Caco-2 (cell line): ENCODE data around the gene LTBP1. TPM values are rescaled to one million over a fixed set of nuclear protein-coding genes. Genes with fewer than 3 reads are reported as not detected.
"Not testable (repeated sequence)": the region's sequence is repeated elsewhere in the genome, so short reads cannot be mapped to it uniquely, and the experiment has no call there.

Source experiments
- BruUV-seq: library from RNA; stranded (reverse); fragments of 400-500 nt; replicated peaks from 2 replicates; lab custom pipeline; 2021; lab: Mats Ljungman, UMichigan
- CTCF ChIA-PET: fragments of 300-600 bp; sonication (Branson Sonifier 250); formaldehyde crosslinking; loops from one replicate; lab custom pipeline; 2022; ENCODE audit warnings: antibody characterized with exemption; lab: Charles Lee
- POLR2A ChIA-PET: fragments of 300-600 bp; sonication (Branson Sonifier 250); formaldehyde crosslinking; loops from one replicate; lab custom pipeline; 2022; ENCODE audit warnings: antibody characterized with exemption; lab: Charles Lee
- DNase-seq, 2 experiments: peaks; one replicate each; pipeline versions ENCODE4 v3.0.0 to v3.0.0-alpha.2; 2020 to 2022
- H3K27me3 ChIP-seq: replicated peaks from 2 replicates; pipeline ENCODE4 v1.6.0; 2011; ENCODE audit warnings: low read length; ENCODE audit not compliant: control insufficient read depth, insufficient read depth
- H3K36me3 ChIP-seq: 2 replicates; pipeline ENCODE4 v1.5.1; 2011; ENCODE audit warnings: low read length; ENCODE audit not compliant: control insufficient read depth, insufficient read depth
- H3K4me1 ChIP-seq: fragments of 250-450 bp; sonication (Bioruptor Pico); 2 replicates; pipeline ENCODE4 v1.5.1; 2020; ENCODE audit warnings: mild to moderate bottlenecking
- H3K4me3 ChIP-seq: 2 replicates; pipeline ENCODE4 v1.5.1; 2011; ENCODE audit warnings: low read depth, mild to moderate bottlenecking, control low read depth, low read length
- H3K9me3 ChIP-seq: fragments of 250-450 bp; sonication (Bioruptor Pico); 2 replicates; pipeline ENCODE4 v1.5.1; 2020; ENCODE audit warnings: mild to moderate bottlenecking, moderate library complexity
- H3K27ac Mint-ChIP-seq: one replicate; pipeline ENCODE4 v1.8.0; 2022; ENCODE audit warnings: mixed read lengths; ENCODE audit not compliant: unreplicated experiment
- H3K27me3 Mint-ChIP-seq: one replicate; pipeline ENCODE4 v1.8.0; 2022; ENCODE audit warnings: mixed read lengths; ENCODE audit not compliant: insufficient read depth, unreplicated experiment
- H3K36me3 Mint-ChIP-seq: one replicate; pipeline ENCODE4 v1.8.0; 2022; ENCODE audit warnings: mild to moderate bottlenecking, mixed read lengths; ENCODE audit not compliant: insufficient read depth, unreplicated experiment
- H3K4me1 Mint-ChIP-seq: one replicate; pipeline ENCODE4 v1.8.0; 2022; ENCODE audit warnings: low read depth, mixed read lengths; ENCODE audit not compliant: unreplicated experiment
- H3K4me3 Mint-ChIP-seq: one replicate; pipeline ENCODE4 v1.8.0; 2022; ENCODE audit warnings: mild to moderate bottlenecking, moderate library complexity, mixed read lengths; ENCODE audit not compliant: unreplicated experiment
- H3K9me3 Mint-ChIP-seq: one replicate; pipeline ENCODE4 v1.8.0; 2022; ENCODE audit warnings: mixed read lengths; ENCODE audit not compliant: unreplicated experiment
- intact Hi-C: fragments of 100-400 bp; cut with micrococcal nuclease; formaldehyde crosslinking; loops from one replicate; pipeline ENCODE4 v1.10.0; 2022; ENCODE audit not compliant: unreplicated experiment
- total RNA-seq: library from RNA; stranded (reverse); gene quantifications from 2 replicates; pipeline ENCODE4 v1.2.3, GENCODE V29; 2022
- TF ChIP-seq, protein P1 (sequence below), 2 experiments: fragments of 200-600 bp in 1 of 2; IDR thresholded peaks; 1 replicate in 1 of 2; 2 replicates in 1 of 2; pipeline versions ENCODE4 v1.5.1 to v1.8.0; 2011 to 2022; ENCODE audit warnings: antibody characterized with exemption in 1 of 2, control low read depth in 1 of 2, inconsistent platforms in 1 of 2, low read depth in 1 of 2, low read length in 1 of 2, mild to moderate bottlenecking in 1 of 2, moderate library complexity in 1 of 2; ENCODE audit not compliant: insufficient read depth in 1 of 2, severe bottlenecking in 1 of 2, unreplicated experiment in 1 of 2

Gene LTBP1
- total RNA-seq, 1 experiment from 2014 or later: 64.2 TPM

DNA sequence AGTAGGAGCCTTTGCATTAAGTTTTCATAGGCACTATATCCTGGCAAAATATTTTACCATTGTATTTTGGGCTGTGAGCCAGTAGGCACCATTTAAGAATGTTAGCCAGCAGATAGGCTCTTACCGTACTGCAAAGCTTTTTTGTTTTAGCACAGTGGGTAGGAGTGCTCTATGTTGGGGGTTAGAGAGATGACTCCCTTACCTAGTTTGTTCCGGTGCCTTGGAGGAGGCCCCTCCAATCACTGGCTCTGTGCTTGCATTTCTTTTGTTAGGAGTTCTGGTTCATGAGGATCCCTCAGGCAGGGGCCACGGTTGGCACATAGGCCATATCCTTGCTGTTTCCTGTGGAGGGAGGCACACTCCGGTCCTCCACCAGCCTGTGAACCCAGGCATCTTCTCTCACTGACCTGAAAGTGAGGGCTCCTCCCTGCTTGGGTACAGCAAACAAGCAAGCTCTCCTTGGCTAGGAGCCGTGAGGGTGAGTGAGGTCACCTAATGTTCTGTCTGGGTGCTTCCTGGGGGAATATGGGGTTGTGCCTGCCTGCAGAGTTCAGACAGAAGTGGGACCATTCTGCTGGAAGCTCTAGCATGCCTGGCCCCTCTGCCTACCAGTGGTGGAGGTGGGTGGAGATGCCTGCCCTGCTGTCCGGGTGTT is 29.8 kb downstream of the LTBP1 start:
- H3K4me1 ChIP-seq: no peaks in the 10 kb centered on the region
- TF ChIP-seq, protein P1, sequence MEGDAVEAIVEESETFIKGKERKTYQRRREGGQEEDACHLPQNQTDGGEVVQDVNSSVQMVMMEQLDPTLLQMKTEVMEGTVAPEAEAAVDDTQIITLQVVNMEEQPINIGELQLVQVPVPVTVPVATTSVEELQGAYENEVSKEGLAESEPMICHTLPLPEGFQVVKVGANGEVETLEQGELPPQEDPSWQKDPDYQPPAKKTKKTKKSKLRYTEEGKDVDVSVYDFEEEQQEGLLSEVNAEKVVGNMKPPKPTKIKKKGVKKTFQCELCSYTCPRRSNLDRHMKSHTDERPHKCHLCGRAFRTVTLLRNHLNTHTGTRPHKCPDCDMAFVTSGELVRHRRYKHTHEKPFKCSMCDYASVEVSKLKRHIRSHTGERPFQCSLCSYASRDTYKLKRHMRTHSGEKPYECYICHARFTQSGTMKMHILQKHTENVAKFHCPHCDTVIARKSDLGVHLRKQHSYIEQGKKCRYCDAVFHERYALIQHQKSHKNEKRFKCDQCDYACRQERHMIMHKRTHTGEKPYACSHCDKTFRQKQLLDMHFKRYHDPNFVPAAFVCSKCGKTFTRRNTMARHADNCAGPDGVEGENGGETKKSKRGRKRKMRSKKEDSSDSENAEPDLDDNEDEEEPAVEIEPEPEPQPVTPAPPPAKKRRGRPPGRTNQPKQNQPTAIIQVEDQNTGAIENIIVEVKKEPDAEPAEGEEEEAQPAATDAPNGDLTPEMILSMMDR (IDR thresholded peaks at IDR 0.05; ENCODE audit: insufficient read depth in 1 of 2, low read depth in 1 of 2, low read length in 1 of 2, severe bottlenecking in 1 of 2, unreplicated experiment in 1 of 2): no peak
- H3K27ac Mint-ChIP-seq: no peak overlapping the region
- no peaks in the 10 kb centered on the region for H3K36me3 Mint-ChIP-seq
- no peaks in the 10 kb centered on the region for H3K4me1 Mint-ChIP-seq
- H3K36me3 ChIP-seq: no peaks in the 10 kb centered on the region
- H3K4me3 Mint-ChIP-seq: no peak overlapping the region
- peaks cover 28% of the 10 kb centered on the region for H3K9me3 Mint-ChIP-seq
- no peaks in the 10 kb centered on the region for H3K27me3 Mint-ChIP-seq
- no TSS peak for BruUV-seq
- POLR2A ChIA-PET: no interaction called here
- no peaks in the 10 kb centered on the region for H3K27me3 ChIP-seq
- peaks cover 6% of the 10 kb centered on the region; the same call in 1 of the 2 replicates for H3K9me3 ChIP-seq
- intact Hi-C loops: no loop called here
- no peak overlapping the region for H3K4me3 ChIP-seq
- CTCF ChIA-PET: no interaction called here
- no peak for DNase-seq

DNA sequence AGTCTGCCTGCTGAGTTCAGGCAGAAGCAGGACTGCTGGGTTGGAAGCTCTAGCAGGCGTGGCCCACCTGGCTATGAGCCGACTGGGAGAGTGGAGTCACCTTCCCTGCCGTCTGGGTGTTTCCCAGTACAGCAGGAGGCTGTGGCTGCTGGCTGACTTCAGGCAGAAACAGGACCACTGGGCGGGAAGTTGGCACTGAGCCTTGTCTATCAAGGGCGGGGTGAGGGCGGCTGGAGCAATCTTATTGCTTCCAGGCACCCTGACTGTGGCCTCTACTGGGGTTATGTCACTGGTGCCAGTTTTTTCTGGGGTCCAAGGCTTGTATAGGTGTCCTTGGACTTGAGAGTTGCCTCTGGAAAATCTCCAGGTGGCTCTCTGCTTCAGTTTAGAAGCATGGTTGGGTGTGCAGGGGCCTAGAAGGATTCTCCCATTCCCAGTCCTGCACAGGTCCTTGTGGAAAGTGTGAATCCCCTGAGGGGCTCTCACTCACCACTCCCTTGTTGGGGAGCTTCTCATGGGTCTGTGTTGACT is 30.5 kb downstream of the LTBP1 start:
- Mint-ChIP-seq H3K9me3 (peaks cover 36% of the 10 kb centered on the region), H3K27me3 (no peaks in the 10 kb centered on the region), H3K4me3 (no peak overlapping the region), H3K27ac (no peak overlapping the region), H3K4me1 (no peaks in the 10 kb centered on the region), H3K36me3 (peaks cover 6% of the 10 kb centered on the region)
- no TSS peak for BruUV-seq
- no peak for DNase-seq
- intact Hi-C loops: no loop called here
- no peaks in the 10 kb centered on the region for H3K27me3 ChIP-seq
- CTCF ChIA-PET: no interaction called here
- no peak overlapping the region for H3K4me3 ChIP-seq
- POLR2A ChIA-PET: no interaction called here
- H3K36me3 ChIP-seq: no peaks in the 10 kb centered on the region
- no peaks in the 10 kb centered on the region for H3K4me1 ChIP-seq
- TF ChIP-seq, protein P1 (IDR thresholded peaks at IDR 0.05; ENCODE audit: insufficient read depth in 1 of 2, low read depth in 1 of 2, low read length in 1 of 2, severe bottlenecking in 1 of 2, unreplicated experiment in 1 of 2): no peak
- H3K9me3 ChIP-seq: peaks cover 6% of the 10 kb centered on the region; the same call in 1 of the 2 replicates

DNA sequence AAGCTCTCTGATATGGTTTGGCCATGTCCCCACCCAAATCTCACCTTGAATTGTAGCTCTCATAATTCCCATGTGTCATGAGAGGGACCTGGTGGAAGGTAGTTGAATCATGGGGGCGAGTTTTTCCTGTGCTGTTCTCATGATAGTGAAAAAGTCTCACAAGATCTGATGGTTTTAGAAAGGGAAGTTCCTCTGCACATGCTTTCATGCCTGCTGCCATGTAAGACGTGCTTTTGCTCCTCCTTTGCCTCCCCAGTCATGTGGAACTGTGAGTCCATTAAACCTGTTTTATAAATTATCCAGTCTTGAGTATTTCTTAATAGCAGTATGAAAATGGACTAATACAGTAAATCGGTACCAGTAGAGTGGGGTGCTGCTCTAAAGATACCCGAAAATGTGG is 34.9 kb downstream of the LTBP1 start:
- Mint-ChIP-seq H3K4me1 (peaks cover 6% of the 10 kb centered on the region), H3K36me3 (peaks cover 12% of the 10 kb centered on the region)
- intact Hi-C loops: no loop called here

DNA sequence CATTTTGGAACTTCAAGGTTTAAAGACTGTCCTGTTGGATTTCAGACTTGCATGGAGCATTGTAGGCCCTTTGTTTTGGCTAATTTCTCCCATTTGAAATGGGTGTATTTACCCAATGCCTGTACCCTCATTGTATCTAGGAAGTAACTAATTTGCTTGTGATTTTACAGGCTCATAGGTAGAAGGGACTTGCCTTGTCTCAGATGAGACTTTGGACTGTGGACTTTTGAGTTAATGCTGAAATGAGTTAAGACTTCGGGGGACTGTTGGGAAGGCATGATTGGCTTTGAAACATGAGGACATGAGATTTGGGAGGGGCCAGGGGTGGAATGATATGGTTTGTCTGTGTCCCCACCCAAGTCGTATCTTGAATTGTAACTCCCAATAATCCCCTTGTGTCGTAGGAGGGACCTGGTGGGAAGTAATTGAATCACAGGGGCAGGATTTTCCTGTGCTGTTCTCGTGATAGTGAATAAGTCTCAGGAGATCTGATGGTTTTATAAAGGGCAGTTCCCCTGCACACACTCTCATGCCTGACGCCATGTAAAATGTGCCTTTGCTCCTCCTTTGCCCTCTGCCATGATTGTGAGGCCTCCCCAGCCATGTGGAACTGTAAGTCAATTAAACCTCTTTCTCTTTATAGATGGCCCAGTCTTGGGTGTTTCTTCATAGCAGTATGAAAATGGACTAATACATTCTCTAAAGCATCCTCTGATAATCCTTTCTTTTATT is 36.6 kb downstream of the LTBP1 start:
- Mint-ChIP-seq H3K9me3 (peaks cover 22% of the 10 kb centered on the region), H3K36me3 (peaks cover 12% of the 10 kb centered on the region)
- H3K4me3 ChIP-seq, H3K9me3 ChIP-seq, intact Hi-C loops, DNase-seq, POLR2A ChIA-PET, H3K4me1 ChIP-seq, H3K27ac Mint-ChIP-seq, CTCF ChIA-PET, H3K27me3 Mint-ChIP-seq, H3K4me1 Mint-ChIP-seq, H3K4me3 Mint-ChIP-seq, H3K27me3 ChIP-seq, H3K36me3 ChIP-seq, BruUV-seq: not testable (repeated sequence)

More for the DNA sequence above, 34.9 kb downstream of the LTBP1 start:
- H3K27me3 ChIP-seq: no peaks in the 10 kb centered on the region
- no peaks in the 10 kb centered on the region for H3K36me3 ChIP-seq
- no peak for DNase-seq
- TF ChIP-seq, protein P1 (IDR thresholded peaks at IDR 0.05; ENCODE audit: insufficient read depth in 1 of 2, low read depth in 1 of 2, low read length in 1 of 2, severe bottlenecking in 1 of 2, unreplicated experiment in 1 of 2): no peak
- H3K4me3 ChIP-seq: no peak overlapping the region
- CTCF ChIA-PET: no interaction called here
- POLR2A ChIA-PET: no interaction called here
- Mint-ChIP-seq H3K4me3 (no peak overlapping the region), H3K27me3 (no peaks in the 10 kb centered on the region), H3K9me3 (peaks cover 22% of the 10 kb centered on the region), H3K27ac (no peak overlapping the region)
- H3K4me1 ChIP-seq: no peaks in the 10 kb centered on the region
- no TSS peak for BruUV-seq
- no peaks in the 10 kb centered on the region for H3K9me3 ChIP-seq
